Endothelial cell of umbilical vein (primary cell): ENCODE measurements around the gene DBF4B. TPM values are rescaled to one million over a fixed set of nuclear protein-coding genes. Genes with fewer than 3 reads are reported as not detected.

Experiments
- BruUV-seq: library from RNA; stranded (reverse); fragments of 400-500 nt; replicated peaks from 2 replicates; lab custom pipeline; 2021; lab: Mats Ljungman, UMichigan
- CTCF ChIA-PET: fragments of 300-600, 350-600 bp; sonication (Branson Sonifier 250); formaldehyde crosslinking; loops from one replicate; lab custom pipeline; 2021; ENCODE audit warnings: antibody characterized with exemption, inconsistent platforms; lab: Charles Lee
- POLR2A ChIA-PET: fragments of 300-600, 350-600 bp; sonication (Branson Sonifier 250); formaldehyde crosslinking; loops from one replicate; lab custom pipeline; 2021; ENCODE audit warnings: antibody characterized with exemption, inconsistent platforms; lab: Charles Lee
- DNase-seq: peaks from one replicate; pipeline ENCODE4 v3.0.0-alpha.2; 2011; ENCODE audit warnings: low read depth, low spot score
- FAIRE-seq: peaks from 2 replicates; lab custom pipeline; 2011; peaks lifted over from hg19 to GRCh38; lab: Jason Lieb, UNC
- H2AFZ ChIP-seq: 2 replicates; pipeline ENCODE4 v1.6.0; 2012; ENCODE audit warnings: low read depth, low read length, control low read depth, inconsistent platforms
- H3K27ac ChIP-seq: 2 replicates; pipeline ENCODE4 v1.5.1; 2011; ENCODE audit warnings: low read depth, mild to moderate bottlenecking, control low read depth, low read length, moderate library complexity; ENCODE audit not compliant: insufficient read depth
- H3K27me3 ChIP-seq, 2 experiments: 2 replicates each; pipeline versions ENCODE4 v1.6.0 to v1.6.1; 2011; ENCODE audit warnings: low read length in 2 of 2, mixed read lengths in 1 of 2; ENCODE audit not compliant: control insufficient read depth in 2 of 2, insufficient read depth in 2 of 2
- H3K36me3 ChIP-seq, 2 experiments: 2 replicates in 1 of 2; 3 replicates in 1 of 2; pipeline ENCODE4 v1.5.1; 2011; ENCODE audit warnings: low read length in 2 of 2, mild to moderate bottlenecking in 1 of 2, moderate library complexity in 1 of 2; ENCODE audit not compliant: control insufficient read depth in 2 of 2, insufficient read depth in 2 of 2; ENCODE audit errors: extremely low read depth in 1 of 2
- H3K4me1 ChIP-seq: 3 replicates; pipeline ENCODE4 v1.5.1; 2011; ENCODE audit warnings: mild to moderate bottlenecking, low read length; ENCODE audit not compliant: control insufficient read depth, insufficient read depth; ENCODE audit errors: extremely low read depth
- H3K4me2 ChIP-seq: 2 replicates; pipeline ENCODE4 v1.6.1; 2011; ENCODE audit warnings: low read length, control low read depth, mixed read lengths; ENCODE audit not compliant: insufficient read depth
- H3K4me3 ChIP-seq, 3 experiments: fragments of 200-600 bp in 1 of 3; sonication (generic), shearing (Covaris generic) in 1 of 3; replicated peaks in 1 of 3; 2 replicates each; pipeline ENCODE4 v1.5.1; 2011 to 2016; ENCODE audit warnings: control low read depth in 3 of 3, low read length in 3 of 3, mild to moderate bottlenecking in 2 of 3, inconsistent platforms in 1 of 3, low read depth in 1 of 3, moderate library complexity in 1 of 3; ENCODE audit not compliant: insufficient read depth in 1 of 3
- H3K79me2 ChIP-seq: 2 replicates; pipeline ENCODE4 v1.6.0; 2012; ENCODE audit warnings: low read length, inconsistent platforms; ENCODE audit not compliant: control insufficient read depth, insufficient read depth
- H3K9ac ChIP-seq: replicated peaks from 2 replicates; pipeline ENCODE3; 2011; ENCODE audit warnings: low read length, control low read depth; ENCODE audit not compliant: insufficient read depth; ENCODE audit errors: extremely low read depth
- H3K9me1 ChIP-seq: replicated peaks from 3 replicates; pipeline ENCODE4 v1.6.0; 2011; ENCODE audit warnings: mild to moderate bottlenecking, low read length; ENCODE audit not compliant: control insufficient read depth, insufficient read depth; ENCODE audit errors: extremely low read depth
- H3K9me3 ChIP-seq: replicated peaks from 2 replicates; pipeline ENCODE4 v1.5.1; 2012; ENCODE audit warnings: low read length, inconsistent platforms; ENCODE audit not compliant: control insufficient read depth, insufficient read depth
- H4K20me1 ChIP-seq: replicated peaks from 2 replicates; pipeline ENCODE3; 2011; ENCODE audit warnings: mild to moderate bottlenecking, low read length; ENCODE audit not compliant: control insufficient read depth, insufficient read depth; ENCODE audit errors: extremely low read depth
- EZH2 ChIP-seq: IDR thresholded peaks from 2 replicates; pipeline ENCODE4 v1.6.1; 2012; ENCODE audit warnings: borderline replicate concordance, low read depth, mild to moderate bottlenecking, moderate library complexity, low read length, inconsistent platforms; ENCODE audit not compliant: severe bottlenecking
- FOS ChIP-seq: IDR thresholded peaks from 2 replicates; pipeline ENCODE4 v1.6.1; 2011; ENCODE audit warnings: mild to moderate bottlenecking, low read length, moderate library complexity, borderline replicate concordance; ENCODE audit not compliant: insufficient read depth
- GATA2 ChIP-seq: IDR thresholded peaks from 2 replicates; pipeline ENCODE4 v1.7.0; 2011; ENCODE audit warnings: low read depth, mild to moderate bottlenecking, moderate library complexity, mixed read lengths, low read length; ENCODE audit not compliant: insufficient read length, insufficient read depth
- JUN ChIP-seq: IDR thresholded peaks from 2 replicates; pipeline ENCODE4 v1.6.1; 2011; ENCODE audit warnings: borderline replicate concordance, low read depth; ENCODE audit not compliant: insufficient read length, insufficient read depth
- MYC ChIP-seq: IDR thresholded peaks from one replicate; pipeline ENCODE4 v1.6.1; 2011; ENCODE audit warnings: mild to moderate bottlenecking, low read depth, low read length
- POLR2A ChIP-seq: IDR thresholded peaks from 2 replicates; pipeline ENCODE4 v1.6.1; 2012; ENCODE audit warnings: low read depth, mild to moderate bottlenecking, control low read depth, low read length
- POLR2AphosphoS5 ChIP-seq: IDR thresholded peaks from 2 replicates; pipeline ENCODE4 v1.6.1; 2012; ENCODE audit warnings: low read depth, mild to moderate bottlenecking, control low read depth, low read length, moderate library complexity; ENCODE audit not compliant: insufficient read depth
- dilution Hi-C: fragments of 300-500 bp; cut with MboI; formaldehyde crosslinking; loops from one replicate; pipeline ENCODE4 v1.15.0; 2019; ENCODE audit warnings: low sequenced_read_pairs; ENCODE audit not compliant: extremely low pct_ligation_motif_present
- intact Hi-C: fragments of 100-400 bp; cut with micrococcal nuclease; formaldehyde crosslinking; loops from one replicate; pipeline ENCODE4 v1.10.0; 2022
- polyA plus RNA-seq, 4 experiments: library from polyadenylated mRNA; depleted of rRNA in 3 of 4; stranded (reverse) in 3 of 4; unstranded in 1 of 4; fragments of >200 nt; gene quantifications; 2 replicates each; pipeline versions ENCODE4 v1.2.1 to v1.2.3, GENCODE V29; 2011 to 2012; ENCODE audit warnings: missing spikeins in 1 of 4
- total RNA-seq: library from RNA; stranded (reverse); gene quantifications from 2 replicates; pipeline ENCODE4 v1.2.3, GENCODE V29; 2021
- TF ChIP-seq, protein P1 (sequence below): IDR thresholded peaks from 2 replicates; pipeline ENCODE4 v1.6.1; 2011; ENCODE audit not compliant: insufficient read depth, insufficient read length
- TF ChIP-seq, protein P2 (sequence below), 2 donors: IDR thresholded peaks; 1 replicate in 1 of 2; 2 replicates in 1 of 2; pipeline ENCODE4 v1.5.1; 2011; ENCODE audit warnings: low read length in 2 of 2, mild to moderate bottlenecking in 2 of 2, moderate library complexity in 2 of 2, control low read depth in 1 of 2, inconsistent platforms in 1 of 2, low read depth in 1 of 2; ENCODE audit not compliant: insufficient read depth in 1 of 2; ENCODE audit errors: extremely low read depth in 1 of 2

The DBF4B gene
- total and polyA plus RNA-seq, 2 donors (not counting 3 experiments of a cell fraction or from before 2014, with no cell fraction given): 12.5 to 26.2 TPM

DNA sequence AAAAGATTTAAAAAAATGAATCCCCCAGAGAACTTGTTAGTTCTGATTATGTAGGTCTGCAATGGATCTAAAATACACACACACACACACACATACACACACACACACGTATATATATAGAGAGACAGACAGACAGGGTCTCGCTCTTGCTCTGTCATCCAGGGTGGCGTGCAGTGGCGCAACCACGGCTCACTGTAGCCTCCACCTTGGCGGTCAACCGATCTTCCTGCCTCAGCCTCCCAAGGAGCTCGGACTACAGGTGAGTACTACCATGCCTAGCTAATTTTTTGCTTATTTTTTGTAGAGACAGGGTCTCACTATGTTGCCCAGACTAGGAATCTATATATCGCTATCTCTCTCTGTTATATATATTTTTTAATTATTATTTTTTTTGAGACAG lies 88.3 kb downstream of the DBF4B start:
- no peak overlapping the region for H3K4me3 ChIP-seq
- H3K9ac ChIP-seq: no peak overlapping the region
- no peaks in the 10 kb centered on the region for H3K27me3 ChIP-seq
- DNase-seq (no peak), FAIRE-seq (no peak)
- no peak overlapping the region for H2AFZ ChIP-seq
- H3K36me3 ChIP-seq: peaks cover 0 to under 1% of the 10 kb centered on the region in 2 experiments
- intact Hi-C loops: no loop called here
- dilution Hi-C loops: no loop called here
- no peaks in the 10 kb centered on the region for H3K79me2 ChIP-seq
- H3K4me2 ChIP-seq: no peak overlapping the region
- no TSS peak for BruUV-seq
- peaks cover 22% of the 10 kb centered on the region for H3K4me1 ChIP-seq
- TF ChIP-seq GATA2: no peak
- TF ChIP-seq EZH2: no peak
- TF ChIP-seq POLR2A: no peak
- TF ChIP-seq FOS: no peak
- TF ChIP-seq, protein P1, sequence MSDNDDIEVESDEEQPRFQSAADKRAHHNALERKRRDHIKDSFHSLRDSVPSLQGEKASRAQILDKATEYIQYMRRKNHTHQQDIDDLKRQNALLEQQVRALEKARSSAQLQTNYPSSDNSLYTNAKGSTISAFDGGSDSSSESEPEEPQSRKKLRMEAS: no peak
- TF ChIP-seq, protein P2, sequence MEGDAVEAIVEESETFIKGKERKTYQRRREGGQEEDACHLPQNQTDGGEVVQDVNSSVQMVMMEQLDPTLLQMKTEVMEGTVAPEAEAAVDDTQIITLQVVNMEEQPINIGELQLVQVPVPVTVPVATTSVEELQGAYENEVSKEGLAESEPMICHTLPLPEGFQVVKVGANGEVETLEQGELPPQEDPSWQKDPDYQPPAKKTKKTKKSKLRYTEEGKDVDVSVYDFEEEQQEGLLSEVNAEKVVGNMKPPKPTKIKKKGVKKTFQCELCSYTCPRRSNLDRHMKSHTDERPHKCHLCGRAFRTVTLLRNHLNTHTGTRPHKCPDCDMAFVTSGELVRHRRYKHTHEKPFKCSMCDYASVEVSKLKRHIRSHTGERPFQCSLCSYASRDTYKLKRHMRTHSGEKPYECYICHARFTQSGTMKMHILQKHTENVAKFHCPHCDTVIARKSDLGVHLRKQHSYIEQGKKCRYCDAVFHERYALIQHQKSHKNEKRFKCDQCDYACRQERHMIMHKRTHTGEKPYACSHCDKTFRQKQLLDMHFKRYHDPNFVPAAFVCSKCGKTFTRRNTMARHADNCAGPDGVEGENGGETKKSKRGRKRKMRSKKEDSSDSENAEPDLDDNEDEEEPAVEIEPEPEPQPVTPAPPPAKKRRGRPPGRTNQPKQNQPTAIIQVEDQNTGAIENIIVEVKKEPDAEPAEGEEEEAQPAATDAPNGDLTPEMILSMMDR (IDR thresholded peaks at IDR 0.05; ENCODE audit: extremely low read depth in 1 of 2, insufficient read depth in 1 of 2, low read depth in 1 of 2, low read length in 2 of 2): no peak
- no peak for TF ChIP-seq POLR2AphosphoS5
- TF ChIP-seq MYC: no peak
- no peak for TF ChIP-seq JUN
- H4K20me1 ChIP-seq: no peaks in the 10 kb centered on the region
- CTCF ChIA-PET: interaction anchor here (1.2 to 2.9 kb wide), 2 partner anchors 17 to 36 kb away, joined by 6 to 14 read pairs; no protein-coding TSS in a partner anchor
- POLR2A ChIA-PET: no interaction called here
- H3K9me3 ChIP-seq: no peaks in the 10 kb centered on the region
- H3K9me1 ChIP-seq: no peaks in the 10 kb centered on the region
- H3K27ac ChIP-seq: no peak overlapping the region
